Stimulated activated CD8-positive, alpha-beta memory T cell treated with anti-CD3 and anti-CD28 coated beads, Interleukin-4, amount 100 ng/mL, for 24 hours (primary cell): ENCODE measurements around the gene TP53RK.

Source experiments
- DNase-seq: peaks from one replicate; pipeline ENCODE4 v3.0.0-alpha.2; 2020; ENCODE audit warnings: low read depth

The TP53RK gene

DNA sequence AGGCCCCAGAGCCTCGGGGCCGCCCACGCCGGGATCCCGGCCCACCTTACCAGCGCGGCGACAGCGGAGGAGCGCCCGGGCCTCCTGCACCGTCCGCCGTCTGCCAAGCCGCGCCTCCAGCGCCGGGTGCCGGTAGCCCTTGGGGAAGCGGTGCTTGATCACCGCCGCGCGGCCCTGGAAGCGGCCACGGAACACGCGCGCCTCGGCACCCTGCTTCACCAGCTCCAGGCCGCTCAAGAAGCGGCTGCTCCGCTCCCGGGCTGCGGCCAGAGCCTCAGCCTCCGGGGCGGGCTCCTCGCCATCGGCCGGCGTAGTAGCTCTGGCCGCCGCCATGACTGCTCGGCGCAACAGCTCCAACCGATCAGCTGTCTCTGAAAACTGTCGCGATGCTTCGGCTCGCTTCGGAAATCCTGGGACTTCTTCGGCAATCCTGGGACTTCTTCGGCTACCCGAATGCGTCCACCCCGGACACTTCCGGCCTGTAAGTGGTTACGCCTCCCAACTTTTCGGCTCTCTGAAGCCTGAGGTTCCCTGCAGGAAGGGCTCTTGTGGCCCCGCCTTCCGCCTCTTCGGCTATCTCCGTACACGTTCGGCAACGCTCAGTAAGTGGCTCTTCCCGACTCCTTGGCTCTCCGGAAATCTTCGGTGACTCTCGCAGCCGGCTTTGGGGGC is at the start of gene TP53RK:
TP53RK (minus strand) TSS at position 363 of the 672 bp plus-strand sequence; CDS start at position 333, 30 bp downstream.
- peak; percentile 95 for DNase-seq

DNA sequence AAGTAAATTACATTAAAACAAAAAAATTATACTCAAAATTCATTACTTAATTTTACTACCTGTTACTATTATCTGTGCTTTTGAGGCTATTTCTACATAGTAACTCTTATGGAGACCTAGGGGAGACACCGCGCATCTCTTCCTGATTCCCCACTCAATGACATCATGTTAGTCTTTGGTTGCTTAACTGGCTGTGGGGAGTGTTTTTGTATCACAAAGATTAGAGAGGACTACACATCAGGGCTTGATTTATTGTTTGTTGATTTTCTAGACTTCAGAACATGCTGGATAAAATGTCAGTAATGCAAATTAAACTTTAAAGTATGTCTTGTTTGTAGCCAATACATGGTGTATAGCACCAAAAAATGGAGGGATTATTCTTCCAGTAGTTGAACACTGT is 46.2 kb upstream of the TP53RK start:
- DNase-seq, result no peak

DNA sequence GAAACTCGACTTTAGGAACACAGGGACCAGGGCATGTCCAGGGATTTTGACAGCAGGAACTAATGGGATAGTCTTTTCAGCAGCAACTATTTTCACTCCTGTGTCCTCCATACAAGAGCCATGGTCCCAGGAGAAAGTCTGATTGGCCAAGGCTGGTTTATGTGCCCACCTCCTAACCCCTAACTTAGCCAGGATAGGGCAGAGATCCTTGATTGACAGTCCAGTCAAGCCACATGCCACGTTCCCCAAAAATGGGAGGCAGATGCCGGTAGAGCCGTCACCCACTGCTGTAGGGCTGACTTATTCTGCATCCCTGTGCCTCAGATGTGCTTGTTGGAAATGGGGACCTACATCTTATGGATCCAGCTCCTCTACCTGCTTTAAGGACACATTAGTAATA is 42.5 kb upstream of the TP53RK start:
- DNase-seq, result no peak

DNA sequence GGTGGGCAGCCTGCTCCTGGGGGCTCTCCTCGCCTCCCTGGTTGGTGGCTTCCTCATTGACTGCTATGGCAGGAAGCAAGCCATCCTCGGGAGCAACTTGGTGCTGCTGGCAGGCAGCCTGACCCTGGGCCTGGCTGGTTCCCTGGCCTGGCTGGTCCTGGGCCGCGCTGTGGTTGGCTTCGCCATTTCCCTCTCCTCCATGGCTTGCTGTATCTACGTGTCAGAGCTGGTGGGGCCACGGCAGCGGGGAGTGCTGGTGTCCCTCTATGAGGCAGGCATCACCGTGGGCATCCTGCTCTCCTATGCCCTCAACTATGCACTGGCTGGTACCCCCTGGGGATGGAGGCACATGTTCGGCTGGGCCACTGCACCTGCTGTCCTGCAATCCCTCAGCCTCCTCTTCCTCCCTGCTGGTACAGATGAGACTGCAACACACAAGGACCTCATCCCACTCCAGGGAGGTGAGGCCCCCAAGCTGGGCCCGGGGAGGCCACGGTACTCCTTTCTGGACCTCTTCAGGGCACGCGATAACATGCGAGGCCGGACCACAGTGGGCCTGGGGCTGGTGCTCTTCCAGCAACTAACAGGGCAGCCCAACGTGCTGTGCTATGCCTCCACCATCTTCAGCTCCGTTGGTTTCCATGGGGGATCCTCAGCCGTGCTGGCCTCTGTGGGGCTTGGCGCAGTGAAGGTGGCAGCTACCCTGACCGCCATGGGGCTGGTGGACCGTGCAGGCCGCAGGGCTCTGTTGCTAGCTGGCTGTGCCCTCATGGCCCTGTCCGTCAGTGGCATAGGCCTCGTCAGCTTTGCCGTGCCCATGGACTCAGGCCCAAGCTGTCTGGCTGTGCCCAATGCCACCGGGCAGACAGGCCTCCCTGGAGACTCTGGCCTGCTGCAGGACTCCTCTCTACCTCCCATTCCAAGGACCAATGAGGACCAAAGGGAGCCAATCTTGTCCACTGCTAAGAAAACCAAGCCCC is 36.2 kb upstream of the TP53RK start:
- DNase-seq, result no peak

DNA sequence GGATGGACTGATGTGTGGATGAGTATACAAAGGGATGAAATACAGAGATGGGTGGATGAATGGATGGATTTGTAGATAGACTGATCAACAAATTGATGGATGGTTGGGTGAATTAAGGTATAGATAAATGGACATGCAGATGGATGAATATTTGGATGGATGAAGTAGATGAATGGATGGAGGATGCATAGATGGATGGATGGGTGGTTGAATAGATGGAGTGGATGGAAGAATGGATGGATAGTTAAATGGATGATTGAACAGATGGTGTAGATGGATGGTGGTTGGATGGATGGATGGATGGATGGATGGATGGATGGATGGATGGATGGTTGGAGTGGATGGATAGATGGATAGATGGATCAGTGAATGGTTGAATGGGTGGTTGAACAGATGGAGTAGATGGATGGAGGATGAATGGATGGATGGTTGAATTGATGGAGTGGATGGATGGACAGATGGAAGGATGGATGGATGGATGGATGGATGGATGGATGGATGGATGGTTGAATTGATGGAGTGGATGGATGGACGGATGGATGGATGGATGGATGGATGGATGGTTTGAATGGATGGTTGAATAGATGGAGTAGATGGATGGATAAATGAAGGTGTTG is 35.2 kb upstream of the TP53RK start:
- DNase-seq, result no peak

DNA sequence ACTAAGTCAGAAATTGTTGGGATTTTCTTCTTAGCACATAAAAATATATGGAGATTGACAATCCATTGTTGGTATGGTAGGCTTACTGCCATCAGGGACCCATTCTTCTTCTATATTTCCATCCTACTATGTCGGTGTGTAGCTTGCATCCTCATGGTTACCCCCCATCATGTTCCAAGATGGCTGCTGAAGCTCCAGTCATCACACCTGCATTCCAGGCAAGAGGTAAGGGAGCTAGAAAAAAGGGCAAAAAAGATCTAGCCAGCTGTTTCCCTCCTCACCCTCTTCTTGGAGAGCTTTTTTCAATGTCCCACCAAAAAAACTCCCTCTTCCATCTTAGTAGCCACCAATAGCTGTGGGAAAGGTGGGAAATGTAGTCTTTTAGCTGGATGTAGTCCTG is 33.8 kb upstream of the TP53RK start:
- DNase-seq, result no peak

DNA sequence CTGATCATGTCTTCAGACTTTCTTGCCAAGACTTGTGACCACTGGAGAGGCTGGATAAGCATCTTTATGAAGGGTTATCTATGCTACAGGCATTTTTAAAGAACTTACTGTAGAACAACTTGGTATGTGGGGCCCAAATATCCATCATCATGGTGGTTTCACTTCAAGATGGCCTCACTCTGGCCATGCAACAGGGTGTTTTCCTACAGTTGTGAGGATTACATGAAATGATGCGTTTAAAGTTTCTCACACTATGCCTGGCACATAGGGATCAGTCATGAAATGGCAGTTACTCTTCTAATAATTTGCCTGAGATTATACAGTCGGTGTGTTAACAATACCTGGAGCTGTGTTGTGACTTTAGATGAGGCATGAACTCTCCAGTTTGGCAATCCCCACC is 33.2 kb upstream of the TP53RK start:
- DNase-seq, result no peak

DNA sequence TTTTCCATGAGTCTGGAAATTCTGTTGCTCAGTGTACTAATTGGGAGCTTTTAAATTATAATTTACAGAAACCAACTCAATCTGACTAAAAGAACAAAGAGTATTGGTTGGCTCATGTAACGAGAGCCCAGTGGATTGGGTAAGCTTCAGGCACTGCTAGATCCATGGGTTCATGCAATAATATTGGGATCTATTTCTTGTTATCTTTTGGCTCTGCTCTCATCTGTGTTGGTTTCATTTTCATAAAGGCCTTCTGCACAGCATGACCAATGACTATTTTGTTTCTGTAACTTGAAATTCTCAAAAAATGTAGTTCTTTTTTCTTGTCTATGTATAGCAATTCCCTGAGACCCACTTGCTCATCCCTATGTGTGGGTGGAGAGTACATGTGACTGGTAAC is 32.2 kb upstream of the TP53RK start:
- DNase-seq, result no peak

DNA sequence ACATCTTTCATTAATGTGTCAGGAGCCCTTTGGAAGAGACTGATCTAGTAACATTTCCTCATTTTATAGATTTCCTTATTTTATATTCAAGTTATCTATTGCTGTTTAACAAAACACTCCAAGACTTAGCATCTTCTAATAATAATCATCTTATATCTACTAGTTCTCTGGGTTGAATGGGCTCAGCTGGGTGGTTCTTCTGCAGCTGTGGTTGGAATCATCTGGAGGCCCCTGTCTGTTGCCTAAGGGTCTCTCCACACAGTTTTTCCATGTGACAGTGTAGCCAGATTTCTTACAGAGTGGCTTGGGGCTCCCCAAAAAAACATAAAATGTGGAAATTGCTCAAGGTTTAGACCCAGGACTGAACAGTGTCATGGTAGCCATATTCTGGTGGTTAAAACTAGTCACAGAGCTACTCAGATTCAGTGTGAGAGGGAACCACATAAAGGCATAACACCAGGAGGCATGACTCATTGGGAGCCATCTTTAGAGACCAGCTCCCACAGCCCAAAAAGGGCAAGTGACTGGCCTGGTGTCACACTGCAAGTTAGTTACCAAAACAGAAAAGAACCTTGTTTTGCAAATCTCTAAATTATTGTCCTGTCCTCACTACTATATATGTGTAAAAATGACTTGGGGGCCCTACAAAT is 31.7 kb upstream of the TP53RK start:
- no peak for DNase-seq

DNA sequence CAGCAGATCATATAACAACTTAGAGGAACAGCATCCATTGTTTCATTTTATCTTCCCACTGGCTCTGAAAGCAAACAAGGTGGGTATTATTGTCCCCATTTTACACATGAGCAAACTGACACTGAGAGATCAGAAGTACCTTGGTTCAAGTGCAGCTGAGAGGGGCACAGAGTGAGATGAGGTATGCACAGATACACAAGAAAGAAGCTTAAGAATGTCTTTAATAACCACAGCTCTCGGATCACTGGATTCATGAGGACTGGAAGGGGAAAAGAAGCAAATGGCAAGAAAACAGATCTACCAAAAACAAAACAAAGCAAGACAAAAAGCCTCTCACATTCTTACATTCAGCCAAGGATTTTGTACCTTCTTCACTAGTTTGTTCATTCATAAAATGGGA is 30.8 kb upstream of the TP53RK start:
- DNase-seq, result no peak

DNA sequence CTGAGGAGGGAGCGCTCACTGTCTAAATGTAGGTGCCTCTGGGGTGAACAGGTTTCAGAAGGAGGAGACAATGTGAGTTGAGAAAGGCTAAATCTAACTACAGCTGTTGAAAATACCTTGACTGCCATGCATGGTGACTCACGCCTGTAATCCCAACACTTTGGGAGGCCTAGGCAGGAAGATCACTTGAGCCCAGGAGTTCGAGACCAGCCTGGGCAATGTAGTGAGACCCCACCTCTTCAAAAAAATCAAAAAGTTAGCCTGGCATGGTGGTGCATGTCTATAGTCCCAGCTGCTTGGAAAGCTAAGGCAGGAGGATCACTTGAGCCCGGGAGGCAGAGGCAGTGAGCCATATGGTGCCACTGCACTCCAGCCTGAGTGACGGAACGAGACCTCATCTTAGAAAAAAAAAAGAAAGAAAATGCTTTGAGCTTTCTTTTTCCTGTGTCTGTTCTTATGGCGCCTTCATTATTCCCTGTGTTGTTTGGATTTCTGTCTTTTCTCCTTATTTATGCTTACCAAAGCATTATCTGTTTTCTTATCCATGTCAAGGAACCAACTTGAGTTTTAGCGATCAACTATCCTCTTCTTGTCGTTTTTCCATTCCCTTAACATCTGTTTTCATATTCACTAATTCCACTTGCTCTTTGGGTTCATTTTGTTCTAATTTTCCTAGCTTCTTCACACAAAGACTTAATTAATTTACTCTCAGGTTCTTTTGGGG is 28.7 kb upstream of the TP53RK start:
- no peak for DNase-seq

DNA sequence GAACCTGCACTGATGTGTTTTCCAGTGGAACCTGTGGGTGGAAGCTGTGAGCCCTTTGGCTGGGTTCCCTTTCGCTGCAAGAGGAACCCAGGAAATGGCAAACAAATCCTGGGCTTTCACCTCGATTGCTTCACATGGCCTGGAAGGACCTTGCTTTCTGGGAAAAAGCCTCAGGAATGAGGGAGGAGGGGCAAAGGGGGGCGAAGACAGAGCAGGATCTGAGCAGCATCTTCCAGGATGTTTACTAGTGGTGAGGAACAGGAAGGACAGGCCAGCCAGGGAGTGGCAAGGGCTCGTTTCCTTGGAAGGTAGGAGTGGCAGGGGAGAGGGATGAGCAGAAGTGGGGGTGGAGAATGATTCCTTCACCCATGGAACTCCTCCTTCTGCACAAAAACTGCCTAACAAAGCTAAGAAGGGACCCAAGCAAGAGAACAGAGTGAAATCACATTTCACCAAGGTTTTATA is 26.1 kb upstream of the TP53RK start:
- no peak for DNase-seq

DNA sequence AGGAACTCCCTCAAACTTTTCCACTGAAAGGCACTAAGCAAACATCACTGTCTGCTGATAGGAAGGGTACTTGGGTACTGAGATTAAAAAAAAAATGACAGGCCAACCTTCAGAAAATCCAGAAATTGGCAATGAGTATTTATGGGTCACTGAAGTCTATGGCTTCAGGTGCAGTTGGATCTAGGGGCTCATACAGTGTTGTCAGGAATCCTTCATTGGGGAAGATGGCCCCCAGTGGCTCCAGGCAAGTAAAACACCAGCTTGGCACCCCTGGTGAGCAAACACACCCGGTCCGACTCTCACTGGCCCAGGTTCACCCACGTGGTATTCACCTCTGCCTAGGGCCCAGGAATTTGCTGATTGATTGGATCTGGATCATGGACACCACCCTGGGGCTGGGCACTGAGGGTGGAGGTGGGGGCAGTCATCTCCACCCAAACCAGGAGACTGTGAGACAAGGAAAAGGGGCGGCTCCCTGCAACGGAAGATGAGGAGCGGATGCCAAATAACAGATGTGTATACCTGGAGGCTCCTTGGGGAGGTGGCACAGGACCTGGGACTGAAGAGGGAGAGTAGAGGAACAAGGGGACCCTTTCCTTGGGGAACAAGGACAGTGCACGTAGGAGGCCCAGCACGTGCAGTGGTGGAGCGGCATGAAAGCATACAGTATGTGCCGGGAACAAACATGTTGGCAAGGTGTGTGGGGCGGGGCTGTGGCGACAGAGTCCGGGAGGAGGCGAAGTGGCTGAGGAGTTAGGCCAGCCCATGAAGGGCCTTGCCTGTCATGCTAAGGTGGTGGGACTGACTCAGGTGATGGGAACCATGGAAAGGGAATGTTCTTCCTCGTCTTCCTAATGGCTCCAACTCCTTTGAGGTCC is 25.0 kb upstream of the TP53RK start:
- DNase-seq, result no peak

DNA sequence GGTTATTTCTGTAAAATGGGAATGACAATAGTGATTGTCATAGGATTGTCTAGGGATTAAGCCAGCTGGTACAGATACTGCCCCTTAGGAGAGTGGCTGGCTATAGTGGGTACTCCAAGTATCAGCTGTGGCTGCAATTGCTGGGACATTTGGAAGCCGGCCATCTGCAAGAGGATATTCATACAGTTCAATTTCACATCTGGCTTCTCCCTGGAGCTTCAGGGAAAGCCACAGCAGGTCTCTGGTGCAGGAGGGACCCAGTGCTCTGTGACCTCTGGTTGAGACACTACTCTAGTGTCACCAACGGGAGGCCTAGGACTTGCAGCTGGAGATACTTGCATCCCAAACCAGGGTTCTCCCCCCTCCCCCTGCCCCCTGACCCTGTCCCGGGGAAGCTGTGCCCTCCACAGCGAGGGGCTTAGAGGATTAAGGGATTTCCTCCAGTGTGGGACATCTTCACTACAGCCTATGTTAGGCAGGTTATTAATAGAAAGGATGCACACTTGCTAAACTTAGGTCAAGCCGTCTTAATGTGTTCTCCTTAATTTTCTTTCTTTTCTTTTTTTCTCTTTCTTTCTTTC is 22.9 kb upstream of the TP53RK start:
- DNase-seq, result no peak

DNA sequence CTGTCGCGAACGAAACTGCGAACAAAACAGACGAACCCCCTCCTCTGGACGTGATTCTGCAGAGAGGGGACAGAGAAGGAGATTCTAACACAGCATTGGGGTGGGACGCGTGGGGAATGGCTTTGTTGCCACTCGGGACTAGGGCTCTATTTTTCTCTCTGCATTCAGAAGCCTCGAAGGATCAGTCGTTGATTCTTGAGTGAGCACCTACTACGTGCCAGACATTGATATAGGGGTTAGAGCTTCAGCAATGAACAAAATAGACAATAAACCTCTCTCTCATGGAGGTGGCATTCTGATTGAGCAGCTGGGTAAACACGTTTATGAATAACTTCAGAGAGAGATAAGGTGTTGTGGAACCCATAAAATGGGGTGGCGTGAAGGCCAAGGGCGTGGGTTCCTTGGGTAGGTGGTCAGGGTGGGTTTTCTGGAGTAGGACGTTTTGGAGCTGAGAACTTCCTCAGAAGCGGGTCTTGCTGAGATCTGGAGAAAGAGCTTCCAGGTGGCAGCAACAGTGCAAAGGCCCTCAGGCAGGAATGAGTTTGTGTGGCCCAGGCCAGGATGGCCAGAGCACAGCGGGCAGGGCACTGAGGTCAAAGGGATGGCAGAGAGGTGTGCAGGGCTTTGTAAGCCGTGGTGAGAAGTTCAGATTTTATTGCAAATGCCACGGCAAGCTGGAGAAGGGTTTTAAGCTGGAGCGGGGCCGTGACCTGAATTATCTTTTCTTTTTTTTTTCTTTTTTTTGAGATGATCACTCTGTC is 21.1 kb upstream of the TP53RK start:
- no peak for DNase-seq

DNA sequence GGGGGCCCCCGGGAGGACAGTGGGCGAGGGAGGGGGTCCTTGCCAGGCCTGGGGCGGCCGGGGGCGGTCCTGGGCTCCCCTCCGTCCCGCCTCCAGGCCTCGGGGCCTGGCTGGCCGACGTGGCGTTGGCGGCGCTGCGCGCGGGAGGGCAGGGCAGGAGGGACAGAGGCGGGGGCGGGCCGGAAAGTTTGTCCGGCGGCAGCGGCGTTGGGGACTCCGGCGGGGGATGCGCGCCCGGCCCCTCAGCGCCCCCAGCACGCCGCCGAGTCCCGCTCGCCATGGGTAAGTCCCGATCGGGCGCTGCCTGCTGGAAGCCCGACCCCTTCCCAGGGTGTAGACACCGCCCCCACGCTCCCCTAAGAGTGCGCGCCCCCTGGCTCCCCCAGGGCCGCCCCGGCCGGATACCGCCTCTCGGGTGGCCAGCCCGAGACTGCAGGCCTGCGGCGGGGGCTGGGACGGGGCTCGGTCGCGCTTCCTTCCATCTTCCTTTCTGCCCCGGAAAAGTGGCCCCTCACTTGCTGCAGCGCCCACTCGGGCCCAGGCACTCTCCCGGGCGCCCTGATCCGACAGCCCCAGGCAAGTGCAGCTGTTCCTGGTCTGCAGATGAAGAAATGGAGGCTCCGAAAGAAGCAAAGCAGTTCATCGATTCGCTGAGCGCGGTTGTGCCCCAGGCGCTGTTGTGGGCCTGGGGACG is 20.4 kb upstream of the TP53RK start, which contains the start of gene SLC2A10:
SLC2A10 (plus strand) TSS at position 191 of the 694 bp plus-strand sequence; CDS start at position 279, 88 bp downstream.
- no peak for DNase-seq

DNA sequence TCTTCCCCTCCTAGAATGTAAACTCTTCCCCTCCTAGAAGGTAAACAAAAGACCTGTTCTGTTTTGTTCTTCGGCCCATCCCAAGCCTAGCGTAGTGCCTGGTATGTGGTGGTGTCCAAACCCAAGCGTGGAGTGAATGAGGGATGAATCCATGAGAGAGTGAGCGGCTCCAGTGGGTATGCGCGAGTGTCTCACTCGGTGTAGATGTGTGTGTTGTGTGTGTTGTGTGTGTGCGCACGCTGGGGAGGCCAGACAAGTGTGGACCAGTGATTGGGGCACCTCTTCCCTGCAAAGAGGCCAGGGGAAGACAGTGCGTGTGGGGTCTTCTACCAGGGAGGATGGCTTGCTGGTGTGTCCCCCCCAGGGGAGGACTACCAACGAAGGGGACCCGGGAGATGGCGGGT is 19.8 kb upstream of the TP53RK start:
- no peak for DNase-seq

DNA sequence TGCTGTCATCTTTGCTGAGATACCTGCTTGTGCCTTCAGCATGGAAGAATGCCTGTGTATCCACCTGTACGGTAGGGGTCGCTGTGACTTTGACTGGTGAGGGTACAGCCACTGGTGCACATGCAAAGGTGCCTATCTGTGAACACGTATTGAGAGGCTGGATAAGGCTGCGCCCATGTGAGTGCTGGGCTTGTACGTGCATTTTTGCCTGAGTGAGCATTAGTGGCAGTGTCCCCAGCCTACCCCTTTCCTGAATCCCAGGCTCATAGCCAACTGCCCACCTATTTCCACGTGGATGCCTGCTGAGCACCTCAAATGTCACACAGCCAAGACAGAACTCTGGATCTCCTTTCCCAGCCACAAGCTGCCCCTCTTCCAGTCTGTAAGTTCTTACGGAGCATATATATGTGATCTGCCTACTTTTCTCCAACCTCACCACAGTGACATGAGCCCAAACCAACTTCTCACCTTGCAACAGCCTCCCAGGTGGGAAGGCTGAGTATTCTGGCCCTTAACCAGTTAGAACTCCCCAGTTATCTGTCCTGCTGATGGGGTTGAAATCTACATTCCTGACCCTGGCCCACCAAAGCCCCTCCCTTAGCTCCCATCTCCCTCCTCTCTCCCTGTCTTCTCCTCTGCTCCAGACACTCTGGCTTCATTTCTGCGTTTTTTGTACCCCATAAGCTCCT is 19.1 kb upstream of the TP53RK start:
- no peak for DNase-seq
